H7 (cell line): ENCODE results near the gene DHRS2. TPM values are rescaled to one million over a fixed set of nuclear protein-coding genes. Genes with fewer than 3 reads are reported as not detected.
"Not testable (repeated sequence)": the region's sequence is repeated elsewhere in the genome, so short reads cannot be mapped to it uniquely, and the experiment has no call there.

ENCODE experiments used
- DNase-seq: peaks from one replicate; pipeline ENCODE4 v3.0.0; 2012
- H3K27me3 ChIP-seq: 2 replicates; pipeline ENCODE4 v1.6.0; 2011; ENCODE audit warnings: mild to moderate bottlenecking, low read length; ENCODE audit not compliant: control insufficient read depth, insufficient read depth
- H3K36me3 ChIP-seq: replicated peaks from 2 replicates; pipeline ENCODE4 v1.5.1; 2011; ENCODE audit warnings: low read length; ENCODE audit not compliant: control insufficient read depth, insufficient read depth
- H3K4me3 ChIP-seq: 2 replicates; pipeline ENCODE4 v1.5.1; 2011; ENCODE audit warnings: low read depth, mild to moderate bottlenecking, control low read depth, low read length, moderate library complexity; ENCODE audit not compliant: insufficient read depth
- total RNA-seq: library from RNA; depleted of rRNA; stranded (reverse); fragments of >200 nt; shearing (Covaris generic); gene quantifications from 2 replicates; pipeline ENCODE4 v1.2.3, GENCODE V29; 2014; rRNA removed

Gene DHRS2, protein sequence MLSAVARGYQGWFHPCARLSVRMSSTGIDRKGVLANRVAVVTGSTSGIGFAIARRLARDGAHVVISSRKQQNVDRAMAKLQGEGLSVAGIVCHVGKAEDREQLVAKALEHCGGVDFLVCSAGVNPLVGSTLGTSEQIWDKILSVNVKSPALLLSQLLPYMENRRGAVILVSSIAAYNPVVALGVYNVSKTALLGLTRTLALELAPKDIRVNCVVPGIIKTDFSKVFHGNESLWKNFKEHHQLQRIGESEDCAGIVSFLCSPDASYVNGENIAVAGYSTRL
- 0.74 and 1.1 TPM in 2 replicates for total RNA-seq

DNA sequence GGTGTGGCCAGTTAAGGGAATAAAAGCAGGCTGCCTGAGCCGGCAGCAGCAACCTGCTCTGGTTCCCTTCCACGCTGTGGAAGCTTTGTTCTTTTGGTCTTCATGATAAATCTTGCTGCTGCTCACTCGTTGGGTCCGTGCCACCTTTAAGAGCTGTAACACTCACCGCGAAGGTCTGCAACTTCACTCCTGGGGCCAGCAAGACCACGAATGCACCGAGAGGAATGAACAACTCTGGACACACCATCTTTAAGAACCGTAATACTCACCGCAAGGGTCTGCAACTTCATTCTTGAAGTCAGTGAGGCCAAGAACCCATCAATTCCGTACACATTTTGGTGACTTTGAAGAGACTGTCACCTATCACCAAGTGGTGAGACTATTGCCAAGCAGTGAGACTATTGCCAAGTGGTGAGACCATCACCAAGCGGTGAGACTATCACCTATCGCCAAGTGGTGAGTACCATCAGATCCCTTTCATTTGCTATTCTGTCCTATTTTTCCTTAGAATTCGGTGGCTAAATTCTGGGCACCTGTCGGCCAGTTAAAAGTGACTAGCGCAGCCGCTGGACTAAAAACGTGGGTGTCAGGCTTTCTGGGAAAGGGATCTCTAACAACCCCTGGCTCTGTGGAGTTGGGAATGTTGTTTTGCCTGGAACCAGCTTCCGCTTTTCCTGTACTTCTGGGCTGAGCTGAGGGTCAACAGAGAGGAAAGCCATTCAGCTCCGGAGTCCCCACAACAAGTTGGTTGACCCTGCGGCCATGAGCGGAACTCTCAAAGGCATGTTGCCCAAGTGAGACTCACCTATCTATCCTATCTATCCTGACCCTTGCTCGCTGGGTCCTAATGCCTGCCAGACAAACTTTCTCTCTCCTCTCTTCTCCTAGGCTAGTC is at the start of gene DHRS2:
TSS of gene DHRS2 (plus strand) at position 48 of the 895 bp plus-strand sequence. CDS start 2,501 bp downstream, outside the sequence.
- no peak for DNase-seq
- H3K27me3 ChIP-seq = no peaks in the 10 kb centered on the region
- H3K4me3 ChIP-seq = no peak within 1 kb of the TSS
- no peaks in the 10 kb centered on the region for H3K36me3 ChIP-seq

DNA sequence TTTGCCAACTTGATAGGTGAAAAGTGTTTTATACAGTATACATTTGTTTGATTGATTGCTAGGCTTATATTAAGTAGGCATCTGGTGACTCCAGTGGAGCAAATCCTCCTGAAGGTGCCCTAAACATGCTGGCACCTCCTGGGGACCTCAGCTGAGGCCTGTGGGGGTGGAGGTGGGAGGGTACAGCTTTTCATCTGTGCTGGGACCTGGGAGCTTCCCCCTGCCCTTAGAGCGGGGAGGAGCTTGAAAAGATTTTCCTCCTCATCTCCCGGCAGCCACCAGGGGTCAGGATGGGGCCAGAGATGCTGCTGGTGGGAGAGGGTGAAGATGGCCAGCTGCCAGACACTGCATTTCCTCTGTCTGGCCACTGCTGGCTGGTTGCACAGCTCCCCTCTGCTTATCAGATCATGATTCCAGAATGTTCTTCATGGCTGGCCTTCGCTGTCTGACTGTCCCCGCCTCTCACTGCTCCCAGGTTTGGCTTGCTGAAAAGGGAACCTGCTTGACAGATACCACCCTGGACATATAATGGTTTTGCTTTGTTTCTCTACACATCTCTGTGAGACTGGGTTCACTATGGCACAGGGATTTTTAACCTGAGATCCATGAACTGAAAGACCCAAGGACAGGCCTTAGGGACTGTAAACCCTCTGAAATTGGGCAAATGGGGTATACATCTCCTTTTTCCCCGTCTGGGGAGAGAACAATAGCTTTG is 47.1 kb upstream of the DHRS2 start:
- Histone ChIP-seq H3K4me3 (no peak overlapping the region), H3K36me3 (no peaks in the 10 kb centered on the region), H3K27me3 (no peaks in the 10 kb centered on the region)
- DNase-seq = peak; percentile 93

DNA sequence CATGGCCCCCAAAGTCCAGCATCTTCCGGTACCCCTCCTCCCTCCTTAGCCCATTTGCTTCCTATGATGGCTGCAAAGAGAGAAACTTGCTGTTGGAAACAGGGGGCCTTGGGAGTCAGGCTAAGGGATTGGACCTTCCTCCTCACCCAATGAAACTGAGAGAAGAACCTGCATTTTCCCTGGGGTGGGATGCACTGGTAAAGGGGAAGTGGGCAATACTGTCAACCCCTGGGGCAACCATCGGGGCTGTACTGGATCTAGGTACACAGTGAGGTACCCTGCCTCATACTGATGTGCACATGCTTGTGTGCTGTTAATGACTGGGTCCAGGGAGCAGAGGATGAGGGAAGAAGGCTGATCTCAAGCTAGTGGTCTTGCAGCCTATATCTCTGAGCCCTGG is 46.6 kb upstream of the DHRS2 start:
- no peak for DNase-seq
- no peaks in the 10 kb centered on the region for H3K27me3 ChIP-seq
- no peak overlapping the region for H3K4me3 ChIP-seq
- no peaks in the 10 kb centered on the region for H3K36me3 ChIP-seq

DNA sequence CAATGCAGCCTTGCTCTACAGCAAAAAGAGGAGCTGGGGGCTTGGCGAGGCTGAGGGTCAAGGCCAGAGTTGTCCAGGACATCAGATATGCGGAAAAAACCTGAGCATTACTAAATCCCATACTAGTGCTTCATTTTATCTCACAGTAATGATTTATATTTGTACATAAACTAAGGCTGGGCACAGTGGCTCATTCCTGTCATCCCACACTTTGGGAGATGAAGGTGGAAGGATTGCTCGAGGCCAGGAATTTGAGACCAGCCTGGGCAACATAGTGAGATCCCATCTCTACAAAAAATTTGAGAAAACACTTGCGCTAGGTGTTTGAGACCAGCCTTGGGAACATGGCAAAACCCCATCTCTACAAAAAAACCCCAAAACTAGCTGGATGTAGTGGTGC is 46.0 kb upstream of the DHRS2 start:
- no peak for DNase-seq
- H3K36me3 ChIP-seq = no peaks in the 10 kb centered on the region
- H3K4me3 ChIP-seq = no peak overlapping the region
- H3K27me3 ChIP-seq = no peaks in the 10 kb centered on the region

GRCh38 chr14:23594191-23594590 is 42.0 kb upstream of the DHRS2 start:
- H3K36me3 ChIP-seq, DNase-seq, H3K4me3 ChIP-seq, H3K27me3 ChIP-seq: not testable (repeated sequence)

GRCh38 chr14:23600322-23600707 is 35.8 kb upstream of the DHRS2 start:
- Histone ChIP-seq H3K36me3 (no peaks in the 10 kb centered on the region), H3K4me3 (no peak overlapping the region)
- DNase-seq = no peak

DNA sequence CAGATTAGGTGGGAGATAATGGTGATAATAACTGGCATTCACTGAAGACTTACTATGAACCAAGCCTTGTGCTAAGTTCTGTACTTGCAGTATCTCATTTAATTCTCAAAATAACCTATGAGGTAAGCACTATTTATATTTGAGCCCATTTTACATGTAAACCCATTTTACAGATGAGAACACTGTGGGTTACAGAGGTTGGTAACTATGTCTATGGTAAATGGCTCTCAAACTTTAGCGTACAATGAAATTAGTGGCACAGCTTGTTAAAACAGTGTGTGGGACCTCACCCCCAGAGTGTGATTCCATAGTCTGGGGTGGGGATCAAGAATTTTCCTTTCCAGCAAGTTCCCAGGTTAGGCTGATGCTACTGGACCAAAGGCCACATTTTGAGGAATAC is 35.4 kb upstream of the DHRS2 start:
- Histone ChIP-seq H3K27me3 (no peaks in the 10 kb centered on the region), H3K36me3 (no peaks in the 10 kb centered on the region), H3K4me3 (no peak overlapping the region)
- no peak for DNase-seq

More at GRCh38 chr14:23600322-23600707, 35.8 kb upstream of the DHRS2 start:
- H3K27me3 ChIP-seq = no peaks in the 10 kb centered on the region

DNA sequence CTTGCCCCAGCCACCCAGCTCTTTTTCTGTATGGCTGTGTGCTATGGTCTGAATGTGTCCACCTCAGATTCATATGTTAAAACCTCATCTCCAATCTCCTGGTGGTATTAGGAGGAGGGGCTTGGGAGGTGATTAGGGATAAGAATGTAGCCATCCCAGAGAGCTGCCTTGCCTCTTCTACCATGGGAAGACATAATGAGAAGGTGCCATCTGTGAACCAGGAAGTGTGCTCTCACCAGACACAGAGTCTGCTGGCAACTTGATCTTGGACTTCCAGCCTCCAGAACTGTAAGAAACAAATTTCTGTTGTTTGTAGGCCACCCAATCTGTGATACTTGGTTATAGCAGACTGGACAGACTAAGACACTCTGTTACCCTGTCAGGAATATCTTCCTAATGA is 34.7 kb upstream of the DHRS2 start:
- Histone ChIP-seq H3K36me3 (no peaks in the 10 kb centered on the region), H3K27me3 (no peaks in the 10 kb centered on the region), H3K4me3 (no peak overlapping the region)
- DNase-seq = no peak

DNA sequence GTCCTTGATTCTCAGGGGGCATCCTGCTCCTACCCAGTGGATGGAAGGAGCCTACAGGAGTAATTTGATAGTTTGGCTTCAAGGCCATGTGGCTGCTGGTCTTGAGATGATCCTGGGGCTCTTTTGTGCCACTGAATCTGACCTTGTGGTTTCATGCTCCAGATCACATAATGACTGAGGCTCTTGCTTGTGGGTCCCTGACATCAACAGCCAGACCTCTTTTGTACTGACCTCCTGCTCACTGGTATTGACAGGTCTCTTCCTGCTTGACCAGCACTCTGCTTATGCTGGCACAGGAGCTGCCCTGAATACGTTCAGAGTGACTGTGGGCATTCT is 34.4 kb upstream of the DHRS2 start:
- Histone ChIP-seq H3K36me3 (no peaks in the 10 kb centered on the region), H3K4me3 (no peak overlapping the region), H3K27me3 (no peaks in the 10 kb centered on the region)
- DNase-seq = no peak

DNA sequence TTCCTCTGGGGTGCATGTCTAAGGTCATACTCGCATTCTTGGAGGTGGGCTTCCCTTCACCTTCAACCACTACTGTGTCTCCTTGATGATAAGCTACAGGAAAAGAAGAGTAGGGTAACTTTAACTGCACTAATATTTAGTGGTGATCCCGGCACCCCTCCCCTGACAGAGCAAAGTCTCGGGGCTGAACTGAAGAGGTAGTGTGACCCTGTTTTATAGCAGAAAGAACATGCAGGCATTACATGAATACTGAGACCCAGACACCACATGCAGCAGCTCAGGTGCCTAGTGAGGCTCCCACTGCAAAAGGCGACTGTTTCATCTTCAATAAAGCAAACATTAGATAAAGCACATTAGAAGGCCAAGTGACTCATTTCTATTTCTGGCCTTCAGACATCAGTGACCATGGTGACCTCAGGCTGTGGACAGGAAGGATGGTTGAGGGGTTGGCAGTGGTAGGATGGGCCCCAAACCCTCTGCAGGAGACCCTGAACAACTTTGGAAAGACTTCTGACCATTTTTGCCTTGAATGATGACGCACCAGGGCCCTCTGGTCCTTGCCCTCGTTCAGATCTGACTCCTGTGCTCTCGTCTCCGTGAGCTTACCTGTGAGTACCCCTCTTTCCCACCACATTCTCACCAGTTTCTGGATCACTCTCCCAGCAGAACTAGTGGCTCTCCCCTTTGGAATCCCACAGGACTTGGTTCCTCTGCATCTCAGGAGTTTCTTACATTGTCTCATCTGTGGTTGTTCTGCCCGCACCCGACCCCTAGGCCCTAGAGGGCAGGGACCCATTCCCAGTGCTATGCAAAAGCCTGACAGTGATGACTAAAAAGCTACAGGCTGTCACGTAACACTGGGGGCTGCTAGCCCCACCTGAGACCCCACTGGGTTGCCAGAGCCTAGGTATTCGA is 33.7 kb upstream of the DHRS2 start:
- no peak overlapping the region for H3K4me3 ChIP-seq
- H3K27me3 ChIP-seq = no peaks in the 10 kb centered on the region
- H3K36me3 ChIP-seq = no peaks in the 10 kb centered on the region
- no peak for DNase-seq

GRCh38 chr14:23603103-23603502 is 33.1 kb upstream of the DHRS2 start:
- no peak for DNase-seq
- no peaks in the 10 kb centered on the region for H3K36me3 ChIP-seq
- no peaks in the 10 kb centered on the region for H3K27me3 ChIP-seq
- H3K4me3 ChIP-seq = no peak overlapping the region

DNA sequence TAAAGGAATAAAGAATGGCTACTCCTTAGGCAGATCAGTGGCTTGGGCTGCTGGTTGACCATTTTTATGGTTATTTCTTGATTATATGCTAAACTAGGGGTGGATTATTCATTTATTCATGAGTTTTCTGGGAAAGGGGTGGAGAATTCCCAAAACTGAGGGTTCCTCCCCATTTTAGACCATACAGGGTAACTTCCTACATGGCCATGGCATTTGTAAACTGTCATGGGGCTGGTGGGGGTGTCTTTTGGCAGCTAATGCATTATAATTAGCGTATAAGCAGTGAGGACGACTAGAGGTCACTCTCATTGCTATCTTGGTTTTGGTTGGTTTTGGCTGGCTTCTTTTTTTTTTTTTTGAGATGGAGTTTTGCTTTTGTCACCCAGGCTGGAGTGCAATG is 32.0 kb upstream of the DHRS2 start:
- no peak overlapping the region for H3K4me3 ChIP-seq
- no peaks in the 10 kb centered on the region for H3K36me3 ChIP-seq
- DNase-seq = no peak
- no peaks in the 10 kb centered on the region for H3K27me3 ChIP-seq

- Histone ChIP-seq H3K36me3 (no peaks in the 10 kb centered on the region), H3K4me3 (no peak overlapping the region), H3K27me3 (no peaks in the 10 kb centered on the region)
- no peak for DNase-seq
These were observed 31.4 kb upstream of the DHRS2 start for GRCh38 chr14:23604675-23605170.
